HepG2 (cell line): ENCODE results near the gene NEDD4. TPM values are rescaled to one million over a fixed set of nuclear protein-coding genes. Genes with fewer than 3 reads are reported as not detected.

ENCODE experiments used
- ATAC-seq: fragments of 200-7000 bp; cut with Tn5 transposase; 3 replicates; pipeline ENCODE4 v1.9.1; 2020; ENCODE audit warnings: mild to moderate bottlenecking, moderate library complexity
- BruUV-seq: library from RNA; stranded (reverse); fragments of 400-500 nt; replicated peaks from 2 replicates; lab custom pipeline; 2021; lab: Mats Ljungman, UMichigan
- CTCF ChIA-PET: fragments of 300-600 bp; formaldehyde crosslinking; extraction: SDS; loops from one replicate; lab custom pipeline; 2021; ENCODE audit warnings: low total read pairs, inconsistent platforms, low intra/inter-chr PET ratio; lab: Yijun Ruan, JAX
- POLR2A ChIA-PET: fragments of 350-600 bp; sonication (Branson Sonifier 250); formaldehyde crosslinking; loops from one replicate; lab custom pipeline; 2020; ENCODE audit warnings: antibody characterized with exemption, inconsistent platforms; lab: Yijun Ruan, JAX
- DNase-seq: peaks from one replicate; pipeline ENCODE4 v3.0.0-alpha.2; 2015; ENCODE audit warnings: low spot score
- FAIRE-seq: peaks from 3 replicates; lab custom pipeline; 2011; peaks lifted over from hg19 to GRCh38; lab: Jason Lieb, UNC
- H2AFZ ChIP-seq: one replicate; pipeline ENCODE4 v1.6.1; 2011; ENCODE audit warnings: low read length, inconsistent platforms
- H3K27ac ChIP-seq: fragments of 300-600 bp; 3 replicates; pipeline ENCODE4 v1.8.0; 2011; ENCODE audit warnings: mixed run types, mild to moderate bottlenecking, mixed read lengths, low read length, inconsistent platforms; ENCODE audit not compliant: insufficient read depth; ENCODE audit errors: extremely low read length
- H3K27me3 ChIP-seq, 2 experiments: fragments of 200-600 bp in 1 of 2; 2 replicates in 1 of 2; 3 replicates in 1 of 2; pipeline versions ENCODE4 v1.6.0 to v1.8.0; 2011; ENCODE audit warnings: low read length in 2 of 2, mild to moderate bottlenecking in 2 of 2, moderate library complexity in 2 of 2, inconsistent platforms in 1 of 2; ENCODE audit not compliant: insufficient read depth in 2 of 2, control insufficient read depth in 1 of 2
- H3K36me3 ChIP-seq, 2 experiments: fragments of 200-600 bp in 1 of 2; replicated peaks in 1 of 2; 2 replicates in 1 of 2; 3 replicates in 1 of 2; pipeline versions ENCODE4 v1.5.1 to v1.8.0; 2011; ENCODE audit warnings: low read length in 2 of 2, inconsistent platforms in 1 of 2; ENCODE audit not compliant: insufficient read depth in 2 of 2, control insufficient read depth in 1 of 2
- H3K4me1 ChIP-seq: 2 replicates; pipeline ENCODE4 v1.5.1; 2012; ENCODE audit warnings: low read length, inconsistent platforms; ENCODE audit not compliant: insufficient read depth
- H3K4me2 ChIP-seq: 2 replicates; pipeline ENCODE4 v1.6.0; 2011; ENCODE audit warnings: low read depth, low read length, inconsistent platforms
- H3K4me3 ChIP-seq, 3 experiments: fragments of 200-600 bp in 1 of 3; sonication (generic), shearing (Covaris generic) in 1 of 3; replicated peaks in 1 of 3; 2 replicates each; pipeline ENCODE4 v1.5.1; 2011 to 2016; ENCODE audit warnings: low read length in 3 of 3, inconsistent platforms in 2 of 3, low read depth in 2 of 3, mild to moderate bottlenecking in 2 of 3, control low read depth in 1 of 3, mixed read lengths in 1 of 3; ENCODE audit not compliant: insufficient read depth in 1 of 3
- H3K79me2 ChIP-seq: one replicate; pipeline ENCODE4 v1.6.1; 2011; ENCODE audit warnings: low read length, inconsistent platforms; ENCODE audit not compliant: insufficient read depth
- H3K9ac ChIP-seq: 2 replicates; pipeline ENCODE4 v1.6.0; 2011; ENCODE audit warnings: mild to moderate bottlenecking, low read depth, low read length, inconsistent platforms; ENCODE audit not compliant: insufficient read depth
- H3K9me3 ChIP-seq: 2 replicates; pipeline ENCODE4 v1.5.1; 2012; ENCODE audit warnings: mild to moderate bottlenecking, low read length
- H4K20me1 ChIP-seq: 2 replicates; pipeline ENCODE4 v1.6.0; 2011; ENCODE audit warnings: inconsistent platforms, mild to moderate bottlenecking, low read length, moderate library complexity; ENCODE audit not compliant: insufficient read depth
- HNRNPK ChIP-seq: fragments of 200-400 bp; formaldehyde crosslinking; IDR thresholded peaks from 2 replicates; pipeline ENCODE4 v1.6.1; 2018; ENCODE audit warnings: low read length, low read depth, moderate library complexity, mild to moderate bottlenecking; ENCODE audit not compliant: poor library complexity, severe bottlenecking
- ISX ChIP-seq: sonication (generic); formaldehyde crosslinking; conservative IDR thresholded peaks from 2 replicates; pipeline ENCODE4 v1.5.0; 2020; ENCODE audit warnings: missing genetic modification reagents
- KDM1A ChIP-seq: IDR thresholded peaks from 2 replicates; pipeline ENCODE4 v1.6.1; 2016; ENCODE audit warnings: missing compliant biosample characterization
- MEIS1 ChIP-seq: sonication (generic); formaldehyde crosslinking; IDR thresholded peaks from 2 replicates; pipeline ENCODE4 v1.9.0; 2021; ENCODE audit warnings: mild to moderate bottlenecking, missing genetic modification reagents, moderate library complexity, borderline replicate concordance
- NFYB ChIP-seq: sonication (generic); formaldehyde crosslinking; IDR thresholded peaks from 2 replicates; pipeline ENCODE4 v1.4.0; 2020; ENCODE audit warnings: missing genetic modification reagents
- SRSF9 ChIP-seq: fragments of 200-400 bp; formaldehyde crosslinking; IDR thresholded peaks from 2 replicates; pipeline ENCODE4 v1.6.1; 2018; ENCODE audit warnings: borderline replicate concordance, mild to moderate bottlenecking, low read depth, low read length; ENCODE audit not compliant: insufficient read depth, poor library complexity, severe bottlenecking
- TBX2 ChIP-seq: sonication (generic); formaldehyde crosslinking; IDR thresholded peaks from 2 replicates; pipeline ENCODE4 v1.5.0; 2020; ENCODE audit warnings: missing genetic modification reagents, mild to moderate bottlenecking, borderline replicate concordance
- TEAD2 ChIP-seq: sonication (generic); formaldehyde crosslinking; IDR thresholded peaks from 2 replicates; pipeline ENCODE4 v1.9.0; 2021; ENCODE audit warnings: missing genetic modification reagents
- ZFAT ChIP-seq: sonication (generic); formaldehyde crosslinking; conservative IDR thresholded peaks from 2 replicates; pipeline ENCODE4 v1.8.1; 2023; ENCODE audit warnings: missing genetic modification reagents, inconsistent platforms
- ZNF20 ChIP-seq: sonication (generic); formaldehyde crosslinking; IDR thresholded peaks from 2 replicates; pipeline ENCODE4 v1.4.0; 2020; ENCODE audit warnings: mild to moderate bottlenecking, moderate library complexity, missing genetic modification reagents
- ZNF30 ChIP-seq: sonication (generic); formaldehyde crosslinking; IDR thresholded peaks from 2 replicates; pipeline ENCODE4 v1.5.0; 2020; ENCODE audit warnings: mild to moderate bottlenecking, missing genetic modification reagents
- ZNF570 ChIP-seq: sonication (generic); formaldehyde crosslinking; IDR thresholded peaks from 2 replicates; pipeline ENCODE4 v1.4.0; 2020; ENCODE audit warnings: mild to moderate bottlenecking, missing genetic modification reagents, borderline replicate concordance
- WGBS: methylation state at CpG from one replicate; pipeline ENCODE4 v1.1.6; 2017; ENCODE audit warnings: low lambda C conversion rate; 5-methylcytosine and 5-hydroxymethylcytosine counted together
- in situ Hi-C: cut with HindIII; loops from 2 replicates; pipeline ENCODE4 v1.10.0; 2017; ENCODE audit warnings: low pct_unique_long_range_greater_than_20kb; ENCODE audit not compliant: extremely low pct_ligation_motif_present
- intact Hi-C: fragments of 100-400 bp; cut with micrococcal nuclease; formaldehyde crosslinking; loops from one replicate; pipeline ENCODE4 v1.10.0; 2022; ENCODE audit not compliant: unreplicated experiment
- polyA plus RNA-seq, 8 experiments: library from polyadenylated mRNA; depleted of rRNA in 3 of 8; stranded (reverse) in 7 of 8; unstranded in 1 of 8; fragments of >200 nt; fragmentation: Illumina TruSeq in 4 of 8; extraction: Trizol in 4 of 8; gene quantifications; 2 replicates each; pipeline versions ENCODE4 v1.2.1 to v1.2.3, GENCODE V29; 2011 to 2016; ENCODE audit warnings: low read depth in 4 of 8, missing spikeins in 1 of 8, mixed read lengths in 1 of 8; ENCODE audit not compliant: insufficient read depth in 1 of 8
- total RNA-seq, 5 experiments: library from RNA; depleted of rRNA; stranded (reverse); fragments of >200 nt; fragmentation: Illumina TruSeq; extraction: Trizol; gene quantifications; 2 replicates each; pipeline ENCODE4 v1.2.3, GENCODE V29; 2016; ENCODE audit warnings: low read depth in 1 of 5
- TF ChIP-seq, protein P1 (sequence below): IDR thresholded peaks from 2 replicates; pipeline ENCODE4 v1.6.1; 2012; ENCODE audit warnings: low read length, improper control_type of control experiment
- TF ChIP-seq, protein P2 (sequence below): sonication (generic); formaldehyde crosslinking; IDR thresholded peaks from 2 replicates; pipeline ENCODE4 v1.8.1; 2023; ENCODE audit warnings: missing genetic modification reagents, mild to moderate bottlenecking, borderline replicate concordance

The NEDD4 gene
- total and polyA plus RNA-seq, 2 of the 13 experiments (the other 11 are each of a cell fraction or from before 2014, with no cell fraction given) = 10.4 to 13.0 TPM

DNA sequence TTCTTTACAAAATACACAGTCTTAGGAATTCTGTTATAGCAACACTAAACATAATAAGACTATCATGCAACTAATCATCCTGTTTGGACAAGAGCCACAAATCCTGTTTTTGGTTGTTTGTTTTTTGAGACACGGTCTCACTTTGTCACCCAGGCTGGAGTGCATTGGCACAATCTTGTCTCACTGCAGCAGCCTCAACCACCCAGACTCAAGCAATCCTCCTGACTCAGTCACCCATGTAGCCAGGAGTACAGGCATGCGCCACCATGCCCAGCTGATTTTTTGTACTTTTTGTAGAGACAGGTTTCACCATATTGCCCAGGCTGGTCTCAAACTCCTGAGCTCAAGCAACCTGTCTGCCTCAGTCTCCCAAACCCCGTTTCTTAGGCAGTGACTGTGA, 28.3 kb downstream of the NEDD4 start (continued):
- TF ChIP-seq, protein P1, sequence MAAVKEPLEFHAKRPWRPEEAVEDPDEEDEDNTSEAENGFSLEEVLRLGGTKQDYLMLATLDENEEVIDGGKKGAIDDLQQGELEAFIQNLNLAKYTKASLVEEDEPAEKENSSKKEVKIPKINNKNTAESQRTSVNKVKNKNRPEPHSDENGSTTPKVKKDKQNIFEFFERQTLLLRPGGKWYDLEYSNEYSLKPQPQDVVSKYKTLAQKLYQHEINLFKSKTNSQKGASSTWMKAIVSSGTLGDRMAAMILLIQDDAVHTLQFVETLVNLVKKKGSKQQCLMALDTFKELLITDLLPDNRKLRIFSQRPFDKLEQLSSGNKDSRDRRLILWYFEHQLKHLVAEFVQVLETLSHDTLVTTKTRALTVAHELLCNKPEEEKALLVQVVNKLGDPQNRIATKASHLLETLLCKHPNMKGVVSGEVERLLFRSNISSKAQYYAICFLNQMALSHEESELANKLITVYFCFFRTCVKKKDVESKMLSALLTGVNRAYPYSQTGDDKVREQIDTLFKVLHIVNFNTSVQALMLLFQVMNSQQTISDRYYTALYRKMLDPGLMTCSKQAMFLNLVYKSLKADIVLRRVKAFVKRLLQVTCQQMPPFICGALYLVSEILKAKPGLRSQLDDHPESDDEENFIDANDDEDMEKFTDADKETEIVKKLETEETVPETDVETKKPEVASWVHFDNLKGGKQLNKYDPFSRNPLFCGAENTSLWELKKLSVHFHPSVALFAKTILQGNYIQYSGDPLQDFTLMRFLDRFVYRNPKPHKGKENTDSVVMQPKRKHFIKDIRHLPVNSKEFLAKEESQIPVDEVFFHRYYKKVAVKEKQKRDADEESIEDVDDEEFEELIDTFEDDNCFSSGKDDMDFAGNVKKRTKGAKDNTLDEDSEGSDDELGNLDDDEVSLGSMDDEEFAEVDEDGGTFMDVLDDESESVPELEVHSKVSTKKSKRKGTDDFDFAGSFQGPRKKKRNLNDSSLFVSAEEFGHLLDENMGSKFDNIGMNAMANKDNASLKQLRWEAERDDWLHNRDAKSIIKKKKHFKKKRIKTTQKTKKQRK = no peak
- TF ChIP-seq ZNF570 (CRISPR knock-in tag) = no peak
- TF ChIP-seq SRSF9 = no peak
- TF ChIP-seq ZFAT (CRISPR knock-in tag) = no peak
- TF ChIP-seq ZNF30 (CRISPR knock-in tag) = no peak
- no peak for TF ChIP-seq ISX (CRISPR knock-in tag)
- no peak for TF ChIP-seq ZNF20 (CRISPR knock-in tag)
- TF ChIP-seq NFYB (CRISPR knock-in tag) = no peak

DNA sequence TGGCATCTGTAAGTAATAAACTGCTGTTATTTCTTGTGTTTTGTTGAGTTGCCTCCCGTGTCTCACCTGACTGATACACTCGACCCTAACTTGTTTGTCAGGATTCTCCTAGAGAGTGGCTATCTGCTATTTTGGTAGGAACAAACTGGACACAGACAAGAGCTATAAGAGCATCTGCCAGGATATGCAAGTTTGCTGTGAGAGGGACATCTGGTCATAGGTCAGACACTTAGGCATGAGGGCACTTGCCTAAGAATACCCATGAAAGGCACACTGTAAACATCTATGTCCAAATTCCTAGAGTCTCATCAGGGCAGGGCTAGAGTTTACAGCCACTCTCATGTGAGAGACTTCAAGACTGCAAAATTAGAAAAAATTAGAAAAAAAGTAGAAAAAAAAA, 32.5 kb downstream of the NEDD4 start:
- Histone ChIP-seq H3K4me2 (no peak overlapping the region), H2AFZ (no peak overlapping the region), H3K36me3 (peaks cover 0 to 7% of the 10 kb centered on the region in 2 experiments; a peak in 1 of 5 replicates), H4K20me1 (no peaks in the 10 kb centered on the region), H3K9ac (no peak overlapping the region), H3K4me1 (peaks cover 35% of the 10 kb centered on the region), H3K27ac (no peak overlapping the region), H3K4me3 (no peak overlapping the region), H3K9me3 (no peaks in the 10 kb centered on the region), H3K79me2 (no peaks in the 10 kb centered on the region), H3K27me3 (no peaks in the 10 kb centered on the region)
- BruUV-seq = no TSS peak
- in situ Hi-C loops = no loop called here
- ATAC-seq = no peak
- WGBS = 70% methylated on average over 2 of the region's 2 CpGs
- no peak for FAIRE-seq
- intact Hi-C loops = no loop called here
- POLR2A ChIA-PET = no interaction called here
- peak; percentile 6 for DNase-seq
- CTCF ChIA-PET = no interaction called here
- TF ChIP-seq KDM1A (CRISPR knock-in tag) (no peak), MEIS1 (CRISPR knock-in tag) (no peak), TBX2 (no peak), HNRNPK (no peak), TEAD2 (CRISPR knock-in tag) (no peak)
- TF ChIP-seq, protein P2, sequence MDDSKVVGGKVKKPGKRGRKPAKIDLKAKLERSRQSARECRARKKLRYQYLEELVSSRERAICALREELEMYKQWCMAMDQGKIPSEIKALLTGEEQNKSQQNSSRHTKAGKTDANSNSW (CRISPR knock-in tag) = no peak
